Breast epithelium (tissue), 3 donors: Measurements from ENCODE around the gene GBP7.

Experiments
- POLR2AphosphoS5 ChIP-seq, 3 donors: sonication (generic); formaldehyde crosslinking; IDR thresholded peaks; one replicate each; pipeline ENCODE4 v1.6.1; 2017; ENCODE audit warnings: antibody characterized with exemption in 3 of 3
- TF ChIP-seq, protein P1 (sequence below), 3 donors: fragments of 450-650 bp; IDR thresholded peaks; one replicate each; pipeline ENCODE4 v1.5.1; 2016 to 2017; ENCODE audit warnings: antibody characterized with exemption in 3 of 3, mild to moderate bottlenecking in 3 of 3, moderate library complexity in 3 of 3

DNA sequence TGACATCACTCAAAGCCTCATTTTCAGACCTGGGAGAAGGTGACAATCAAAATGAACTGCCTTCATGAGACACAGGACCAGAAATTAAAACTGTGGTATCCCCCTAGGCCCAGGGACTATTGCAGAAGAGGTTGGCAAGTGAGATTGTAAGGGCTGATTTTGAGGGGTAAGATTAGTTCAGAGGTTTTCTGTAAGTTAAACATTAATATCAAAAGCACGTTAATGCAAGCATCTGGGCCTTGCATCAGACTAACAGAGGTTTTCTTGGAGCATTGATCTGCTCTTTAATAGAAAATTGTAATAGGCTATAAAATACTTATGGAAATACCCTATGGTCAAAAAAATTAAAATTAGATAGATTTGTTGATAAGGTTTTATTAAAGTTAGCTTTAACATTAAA lies 37.5 kb upstream of the GBP7 start:
- no peak for TF ChIP-seq POLR2AphosphoS5 (IDR thresholded peaks at IDR 0.05)
- TF ChIP-seq, protein P1, sequence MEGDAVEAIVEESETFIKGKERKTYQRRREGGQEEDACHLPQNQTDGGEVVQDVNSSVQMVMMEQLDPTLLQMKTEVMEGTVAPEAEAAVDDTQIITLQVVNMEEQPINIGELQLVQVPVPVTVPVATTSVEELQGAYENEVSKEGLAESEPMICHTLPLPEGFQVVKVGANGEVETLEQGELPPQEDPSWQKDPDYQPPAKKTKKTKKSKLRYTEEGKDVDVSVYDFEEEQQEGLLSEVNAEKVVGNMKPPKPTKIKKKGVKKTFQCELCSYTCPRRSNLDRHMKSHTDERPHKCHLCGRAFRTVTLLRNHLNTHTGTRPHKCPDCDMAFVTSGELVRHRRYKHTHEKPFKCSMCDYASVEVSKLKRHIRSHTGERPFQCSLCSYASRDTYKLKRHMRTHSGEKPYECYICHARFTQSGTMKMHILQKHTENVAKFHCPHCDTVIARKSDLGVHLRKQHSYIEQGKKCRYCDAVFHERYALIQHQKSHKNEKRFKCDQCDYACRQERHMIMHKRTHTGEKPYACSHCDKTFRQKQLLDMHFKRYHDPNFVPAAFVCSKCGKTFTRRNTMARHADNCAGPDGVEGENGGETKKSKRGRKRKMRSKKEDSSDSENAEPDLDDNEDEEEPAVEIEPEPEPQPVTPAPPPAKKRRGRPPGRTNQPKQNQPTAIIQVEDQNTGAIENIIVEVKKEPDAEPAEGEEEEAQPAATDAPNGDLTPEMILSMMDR (IDR thresholded peaks at IDR 0.05) = no peak
